Activated CD4-positive, CD25-positive, alpha-beta regulatory T cell treated with anti-CD3 and anti-CD28 coated beads, Interleukin-2, amount 50 U/mL, for 16 hours (primary cell): Measurements from ENCODE around the gene SRRD.

Experiments used
- DNase-seq: peaks from one replicate; pipeline ENCODE4 v3.0.0-alpha.2; 2020; ENCODE audit warnings: low read depth, low spot score

SRRD gene

GRCh38 chr22:26483043-26483438 lies 636 bp upstream of the SRRD start:
- DNase-seq = no peak

DNA sequence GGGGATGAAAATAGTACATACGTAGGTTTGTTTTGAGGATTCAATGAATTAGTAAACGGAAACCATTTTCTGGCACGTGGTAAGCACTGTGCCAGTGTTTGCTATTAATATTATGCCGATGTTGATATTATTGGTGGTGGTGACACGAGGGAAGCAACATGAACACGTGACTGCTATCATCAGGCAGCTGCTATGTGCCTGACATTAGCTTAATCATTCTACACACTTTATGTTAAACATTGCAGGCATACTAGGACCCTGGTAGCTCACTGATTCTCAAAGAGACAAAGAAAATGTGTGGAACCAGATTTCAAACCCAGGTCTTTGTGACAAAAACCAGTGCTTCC lies 656 bp downstream of the SRRD start:
- no peak for DNase-seq

DNA sequence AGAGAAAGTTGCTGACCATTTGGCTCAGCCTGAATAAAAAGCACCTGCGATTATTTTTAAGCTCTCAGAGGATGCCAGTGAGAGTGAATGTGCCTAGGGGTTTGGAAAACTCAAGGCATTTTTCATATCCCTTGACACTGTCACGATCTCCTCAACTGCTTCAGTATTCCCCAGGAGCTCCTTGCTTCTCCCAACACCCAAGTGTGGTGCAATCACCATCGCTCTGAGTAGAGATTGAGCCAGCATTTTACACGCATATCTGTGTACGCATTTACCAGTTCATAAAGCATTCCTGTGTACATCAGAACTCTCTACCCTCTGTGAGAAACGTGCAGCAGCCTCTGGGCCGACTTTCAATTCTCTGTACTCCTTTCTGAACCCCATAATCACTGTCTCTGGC lies 1.3 kb downstream of the SRRD start:
- DNase-seq = no peak

GRCh38 chr22:26485806-26486390 lies 2.2 kb downstream of the SRRD start:
- DNase-seq = no peak

- no peak for DNase-seq
These were observed 2.7 kb downstream of the SRRD start for GRCh38 chr22:26486394-26486793.

GRCh38 chr22:26487996-26488395 lies 4.3 kb downstream of the SRRD start:
- DNase-seq = no peak

DNA sequence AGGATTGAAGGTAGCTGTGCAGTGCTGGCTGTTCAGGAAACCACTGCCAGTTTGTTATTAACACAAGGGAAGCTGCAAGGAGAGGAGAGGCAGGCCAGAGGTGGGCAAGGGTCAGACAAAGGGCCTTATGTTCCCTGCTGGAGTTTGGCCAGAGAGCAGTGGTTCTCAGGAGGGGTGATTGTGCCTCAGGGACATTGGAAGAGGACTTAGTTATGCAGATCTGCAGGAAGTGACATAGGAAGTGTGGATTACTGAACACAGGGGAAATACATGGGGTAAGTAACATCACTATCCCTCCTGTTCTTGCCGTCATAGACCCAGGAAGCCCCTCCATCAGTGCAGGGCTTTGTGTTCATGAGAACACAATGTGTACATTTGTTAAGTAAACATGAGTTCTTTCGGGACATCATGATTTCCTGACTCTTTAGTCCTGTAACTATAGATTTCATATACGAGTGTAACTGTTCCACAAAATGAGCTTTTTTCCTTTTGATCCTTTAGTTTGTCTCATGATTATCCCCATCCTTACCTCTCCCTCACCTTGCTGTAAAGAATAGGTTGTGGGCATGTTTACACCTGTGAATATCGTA lies 5.9 kb downstream of the SRRD start:
- DNase-seq = no peak

GRCh38 chr22:26492220-26492619 lies 8.5 kb downstream of the SRRD start:
- DNase-seq = no peak

GRCh38 chr22:26494506-26494905 lies 10.8 kb downstream of the SRRD start:
- no peak for DNase-seq

- no peak for DNase-seq
These were observed 12.8 kb downstream of the SRRD start for GRCh38 chr22:26496456-26496855.

DNA sequence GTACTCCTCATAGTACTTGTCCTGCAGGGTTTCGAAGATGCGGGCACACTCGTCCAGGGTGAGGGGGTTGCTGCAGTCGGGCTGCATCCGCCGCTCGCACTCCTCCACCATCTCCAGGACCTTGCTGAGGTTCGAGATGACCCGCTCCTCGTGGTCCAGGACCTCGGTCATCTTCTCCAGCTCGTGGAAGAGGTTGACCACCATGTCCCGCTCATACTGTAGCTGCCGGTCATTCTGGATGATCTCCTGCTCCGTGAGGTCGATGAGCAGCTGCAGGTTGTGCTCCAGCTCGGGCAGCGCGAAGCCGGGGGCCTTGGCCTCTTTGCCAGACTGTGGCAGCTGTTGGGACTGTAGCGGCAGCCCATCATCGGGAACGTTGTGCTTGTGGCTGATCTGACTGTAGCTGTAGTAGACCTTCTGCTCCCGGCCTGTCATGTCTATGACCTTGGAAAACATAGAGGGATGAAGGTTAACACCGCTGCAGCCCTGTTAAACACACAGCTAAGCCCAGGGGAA lies 15.6 kb downstream of the SRRD start:
- no peak for DNase-seq

DNA sequence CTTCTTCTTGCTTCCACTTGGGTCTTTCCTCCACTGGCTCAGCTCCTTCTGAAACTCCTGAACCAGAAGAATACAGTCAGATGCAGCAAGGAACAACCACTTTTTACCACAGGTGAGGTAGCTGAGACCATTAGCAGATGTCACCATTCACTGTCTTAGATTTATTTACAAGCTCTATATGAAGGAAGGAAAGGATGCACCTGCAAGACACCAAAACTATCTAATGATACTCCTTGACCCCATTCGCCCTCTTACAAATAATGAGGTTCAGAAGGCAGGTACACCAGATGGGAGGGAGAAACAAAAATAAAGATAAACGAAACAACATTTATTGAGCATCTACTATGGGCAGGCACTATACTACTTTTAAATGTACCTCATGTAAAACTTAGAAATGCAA lies 18.3 kb downstream of the SRRD start:
- DNase-seq = no peak

GRCh38 chr22:26502688-26503561 lies 19.2 kb downstream of the SRRD start:
- peak; percentile 20 for DNase-seq

- DNase-seq = no peak
These were observed 20.1 kb downstream of the SRRD start for GRCh38 chr22:26503758-26504157.

- no peak for DNase-seq
These were observed 24.5 kb downstream of the SRRD start for GRCh38 chr22:26508148-26508547.

- peak; percentile 85 for DNase-seq
These were observed 28.6 kb downstream of the SRRD start, which contains the start of gene TFIP11 for GRCh38 chr22:26512149-26512793. Gene TFIP11 (minus strand): TSS chr22:26512473. CDS start chr22:26510272, 2,201 bp downstream.

- DNase-seq = no peak
These were observed 30.2 kb downstream of the SRRD start for GRCh38 chr22:26513838-26514237.

GRCh38 chr22:26514419-26515161 lies 30.9 kb downstream of the SRRD start:
- no peak for DNase-seq

DNA sequence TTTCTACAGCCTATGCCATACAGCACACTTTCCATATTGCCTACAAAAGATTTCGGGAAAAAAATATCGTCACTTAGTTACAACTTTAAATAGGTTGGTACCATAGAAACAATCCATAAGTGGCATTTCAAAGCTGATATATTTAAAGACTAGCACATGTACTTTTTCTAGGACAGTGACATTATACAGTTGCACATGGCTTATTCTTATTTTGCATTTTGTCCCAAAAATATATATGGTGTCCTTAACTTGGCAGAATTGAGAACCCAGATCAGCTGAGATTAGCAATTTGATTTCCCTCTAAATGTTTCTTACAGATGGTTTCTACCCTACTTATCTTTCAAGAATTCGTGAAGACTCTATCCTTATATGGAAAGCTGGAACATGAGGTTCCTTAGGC lies 32.3 kb downstream of the SRRD start:
- DNase-seq = no peak

- no peak for DNase-seq
These were observed 32.8 kb downstream of the SRRD start for GRCh38 chr22:26516503-26516902.

DNA sequence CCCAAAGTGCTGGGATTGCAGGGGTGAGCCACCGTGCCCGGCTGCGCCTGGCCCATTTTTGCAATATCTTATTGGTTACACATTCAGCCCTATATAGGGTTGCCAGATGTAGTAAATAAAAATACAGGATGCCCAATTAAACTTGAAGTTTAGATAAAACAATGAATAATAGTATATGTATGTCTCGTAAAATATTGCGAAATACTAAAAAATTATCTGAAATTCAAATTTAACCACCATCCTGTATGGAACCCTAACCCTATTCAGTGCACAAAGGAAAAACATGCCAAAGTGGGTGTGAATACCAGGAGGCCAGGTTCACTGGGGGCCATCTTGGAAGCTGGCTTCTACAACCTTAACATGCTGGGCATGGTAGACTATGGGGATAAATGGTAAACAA lies 33.8 kb downstream of the SRRD start:
- DNase-seq = no peak
